Measurements from ENCODE around the gene RBMS1. TPM values are rescaled to one million over a fixed set of nuclear protein-coding genes. Genes with fewer than 3 reads are reported as not detected.

Gene RBMS1
- total RNA-seq, 1 donor from 2014 or later = 67.5 TPM

GRCh38 chr2:160288324-160288723, 205.3 kb downstream of the RBMS1 start:
- peak; percentile 84 for DNase-seq (ENCODE audit: low read depth)

GRCh38 chr2:160287476-160287875, 206.1 kb downstream of the RBMS1 start:
- no peak for DNase-seq (ENCODE audit: low read depth)

GRCh38 chr2:160286551-160286950, 207.1 kb downstream of the RBMS1 start:
- no peak for DNase-seq (ENCODE audit: low read depth)

- DNase-seq (ENCODE audit: low read depth) = no peak
Measured at GRCh38 chr2:160283675-160284074, 209.9 kb downstream of the RBMS1 start.

- DNase-seq (ENCODE audit: low read depth) = peak; percentile 79
Measured at GRCh38 chr2:160282063-160282580, 211.5 kb downstream of the RBMS1 start.

- no peak for DNase-seq (ENCODE audit: low read depth)
Measured at GRCh38 chr2:160281213-160281612, 212.4 kb downstream of the RBMS1 start.

DNA sequence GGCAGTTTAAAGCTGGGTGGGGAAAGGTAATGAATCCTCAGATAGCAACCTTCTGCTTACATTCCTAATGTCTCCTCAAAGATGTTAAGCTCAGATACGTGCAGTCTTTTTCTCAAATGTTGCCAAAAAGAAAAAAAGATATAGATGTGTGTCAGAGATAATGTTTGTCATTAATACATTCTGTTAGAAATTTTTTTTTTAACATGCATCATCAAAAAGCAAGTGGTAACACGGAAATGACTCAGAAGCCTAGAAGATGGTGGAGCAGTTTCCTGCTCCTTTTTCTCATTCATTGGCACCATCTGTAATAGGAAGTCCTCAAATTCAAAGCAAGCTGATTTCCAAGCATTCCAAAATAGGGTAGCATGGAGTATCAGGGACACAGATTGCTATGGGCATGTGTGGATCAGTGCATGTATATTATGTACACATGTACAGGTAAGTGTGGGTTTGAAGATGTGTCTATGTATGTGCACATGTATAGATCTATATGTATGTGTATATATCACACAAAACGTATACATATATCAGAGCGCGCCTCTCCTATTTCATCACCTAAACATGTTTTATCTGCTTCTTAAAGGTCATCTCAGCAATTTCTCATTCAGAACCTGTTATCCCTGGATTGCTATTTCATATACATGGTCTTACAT, 213.7 kb downstream of the RBMS1 start:
- no peak for DNase-seq (ENCODE audit: low read depth)

DNA sequence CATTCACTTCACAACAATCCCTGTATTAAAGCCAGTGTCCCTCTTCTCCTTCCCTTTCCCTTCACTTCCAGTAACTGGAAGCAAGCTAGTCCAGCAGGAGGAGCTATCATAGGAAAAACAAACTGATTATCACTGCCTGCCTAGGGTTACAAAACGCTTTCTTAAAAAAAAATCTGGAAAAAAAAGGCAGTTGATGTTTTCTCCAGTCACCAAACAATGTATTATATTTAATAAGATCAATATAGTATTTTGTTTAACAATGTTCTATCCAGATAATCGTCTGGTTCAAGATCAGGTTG, 214.8 kb downstream of the RBMS1 start:
- peak; percentile 58 for DNase-seq (ENCODE audit: low read depth)

GRCh38 chr2:160278101-160278878, 215.3 kb downstream of the RBMS1 start:
- no peak for DNase-seq (ENCODE audit: low read depth)

- DNase-seq (ENCODE audit: low read depth) = no peak
Measured at GRCh38 chr2:160277151-160277550, 216.5 kb downstream of the RBMS1 start.

GRCh38 chr2:160275656-160276055, 218.0 kb downstream of the RBMS1 start:
- DNase-seq (ENCODE audit: low read depth) = no peak

DNA sequence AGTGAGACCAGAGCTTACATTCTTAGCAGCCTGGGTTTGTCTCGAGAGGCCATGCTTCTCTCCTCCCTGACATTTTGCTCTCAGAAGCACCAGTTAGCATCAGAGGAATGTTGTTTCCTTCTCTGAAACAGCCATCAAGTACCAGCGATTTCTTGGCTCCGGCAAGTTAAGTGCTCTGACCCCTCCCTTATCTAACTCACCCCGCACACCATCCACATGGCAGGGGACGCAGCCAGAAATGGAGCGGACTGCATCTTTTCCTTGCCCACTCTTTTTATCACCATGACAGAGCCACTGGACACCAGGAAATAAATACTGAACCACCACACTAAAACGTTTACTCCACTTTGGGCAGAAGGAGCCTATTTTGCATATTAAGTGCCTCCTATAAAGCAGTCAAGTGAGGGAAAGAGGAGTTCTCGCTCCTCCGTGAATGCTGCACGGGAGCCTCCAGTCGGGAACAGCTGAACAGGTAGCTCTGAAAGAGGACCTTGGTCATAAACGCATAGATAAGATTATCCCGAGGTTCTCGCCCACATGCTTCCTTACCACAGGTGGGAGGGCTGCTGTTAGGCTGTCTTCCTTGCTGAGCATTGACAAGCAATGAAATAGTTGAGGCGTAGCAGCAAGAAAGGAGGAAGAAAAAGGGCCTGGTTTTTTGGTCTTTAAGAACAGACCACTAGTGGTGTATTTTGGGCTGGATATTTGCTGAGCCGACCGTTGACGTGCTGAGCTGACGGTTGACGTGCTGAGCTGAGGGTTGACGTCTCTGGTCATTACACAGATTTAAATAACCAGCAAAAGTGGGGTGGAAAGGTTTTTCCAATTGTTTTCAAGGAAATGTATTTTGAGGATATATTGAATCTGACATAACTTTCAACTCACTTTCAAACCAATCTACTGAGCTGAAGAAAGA, 222.2 kb downstream of the RBMS1 start:
- DNase-seq (ENCODE audit: low read depth) = no peak

DNA sequence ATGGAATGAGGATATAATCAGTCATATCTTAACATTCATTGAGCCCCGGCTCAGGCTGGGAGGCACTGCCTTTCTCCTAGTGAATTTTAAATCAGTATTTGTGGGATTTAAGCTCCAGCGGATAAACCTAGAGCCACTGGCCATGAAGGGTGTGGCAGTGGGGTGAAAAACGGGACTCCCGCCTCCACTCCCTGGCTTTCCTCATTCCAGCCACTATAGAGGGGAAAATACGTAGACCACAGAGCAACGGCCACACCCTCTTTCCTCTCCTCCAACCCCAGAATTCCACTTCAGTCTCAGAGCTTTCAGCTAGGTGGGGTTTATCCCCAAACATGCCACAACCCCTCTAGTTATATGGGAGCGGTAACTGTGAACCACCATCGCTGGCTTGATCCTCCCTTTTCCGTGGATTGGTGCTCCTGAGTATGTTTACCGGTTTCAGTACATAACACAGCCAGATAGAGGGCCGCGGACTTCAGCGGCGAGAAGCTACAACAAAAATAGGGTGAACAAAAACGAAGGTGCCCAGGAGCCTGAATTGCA, 223.0 kb downstream of the RBMS1 start:
- DNase-seq (ENCODE audit: low read depth) = no peak

DNA sequence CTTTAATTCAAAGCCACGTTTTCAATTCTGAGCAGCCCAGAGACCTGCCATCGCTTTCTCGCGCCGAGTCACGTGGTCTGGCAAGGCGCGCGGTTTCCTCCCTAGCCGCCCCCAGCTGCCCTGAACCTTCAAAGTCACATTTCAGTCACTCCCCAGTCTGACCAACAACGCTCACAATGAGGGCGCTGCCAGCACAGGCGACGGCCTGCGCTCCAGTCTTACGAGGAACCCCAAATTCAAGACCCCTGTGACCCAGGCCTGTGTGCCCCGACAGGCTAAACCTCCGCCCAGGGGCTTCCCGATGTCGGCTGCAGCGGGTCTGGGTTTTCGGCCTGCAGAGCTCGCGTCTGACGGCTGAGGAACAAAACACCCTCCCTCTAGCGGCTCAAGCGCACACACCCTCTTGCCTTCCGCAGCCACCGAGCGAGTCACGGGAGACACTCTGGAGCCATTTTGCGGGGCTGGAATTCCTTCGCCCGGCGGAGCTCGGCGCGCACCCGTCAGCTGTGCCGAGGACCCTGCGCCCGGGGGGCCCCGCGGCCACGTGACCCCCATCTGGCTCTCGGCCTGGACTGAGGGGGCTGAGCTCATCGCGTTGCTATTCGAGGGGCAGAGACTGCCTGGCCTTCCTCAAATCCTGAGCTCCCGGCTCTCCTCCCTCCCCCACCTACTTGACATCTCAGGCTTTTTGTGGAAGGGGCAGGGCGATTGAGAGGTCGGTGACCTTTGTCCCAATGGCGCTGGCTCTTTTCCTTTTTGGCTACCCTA, 223.6 kb downstream of the RBMS1 start:
- peak; percentile 98 for DNase-seq (ENCODE audit: low read depth)

DNA sequence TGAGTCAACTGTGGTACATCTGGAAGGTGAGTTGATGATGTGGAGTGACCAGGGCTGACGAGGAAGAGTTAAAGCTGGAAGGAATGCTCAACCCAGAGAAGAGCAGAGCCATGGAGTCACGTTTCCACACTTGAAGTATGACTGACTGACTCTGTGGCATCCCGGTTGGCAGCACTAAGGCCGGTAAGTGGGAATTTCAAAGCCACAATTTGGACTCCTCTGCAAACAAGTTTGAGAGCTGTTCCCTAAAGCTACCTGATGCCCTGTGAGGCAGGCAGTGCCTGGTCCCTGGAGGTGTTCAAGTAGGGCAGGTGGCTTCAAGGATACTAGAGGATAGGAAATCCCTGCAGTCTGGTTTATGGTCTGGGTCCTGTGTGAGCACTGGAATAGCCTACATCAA, 224.2 kb downstream of the RBMS1 start:
- peak; percentile 77 for DNase-seq (ENCODE audit: low read depth)

GRCh38 chr2:160268151-160268781, 225.3 kb downstream of the RBMS1 start:
- no peak for DNase-seq (ENCODE audit: low read depth)

- DNase-seq (ENCODE audit: low read depth) = no peak
Measured at GRCh38 chr2:160267692-160268091, 225.9 kb downstream of the RBMS1 start.

DNA sequence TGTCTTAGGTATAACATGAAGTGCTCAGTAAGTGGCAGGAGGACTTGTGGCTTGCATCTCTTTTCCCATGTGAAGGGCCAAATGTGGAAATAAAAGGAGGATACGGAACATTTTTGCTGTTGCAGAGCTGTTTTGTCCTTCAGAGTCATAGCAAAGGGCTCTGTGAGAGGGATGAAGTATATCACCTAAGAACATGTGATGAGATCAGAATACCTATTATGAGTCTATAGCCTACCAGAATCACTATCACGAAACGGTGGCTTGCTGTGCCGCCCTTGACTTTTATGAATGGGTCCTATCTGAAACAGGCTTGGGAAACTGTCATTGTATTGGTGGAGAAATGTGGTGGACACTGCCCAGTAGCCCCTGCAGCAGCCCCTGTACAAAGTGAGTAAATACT, 226.6 kb downstream of the RBMS1 start:
- DNase-seq (ENCODE audit: low read depth) = no peak

GRCh38 chr2:160266037-160266551, 227.5 kb downstream of the RBMS1 start:
- DNase-seq (ENCODE audit: low read depth) = no peak

- no peak for DNase-seq (ENCODE audit: low read depth)
Measured at GRCh38 chr2:160264308-160264707, 229.3 kb downstream of the RBMS1 start.

Data from myocyte (in vitro differentiated cells).